ENCODE results near the gene OR2T4.

OR2T4 gene

DNA sequence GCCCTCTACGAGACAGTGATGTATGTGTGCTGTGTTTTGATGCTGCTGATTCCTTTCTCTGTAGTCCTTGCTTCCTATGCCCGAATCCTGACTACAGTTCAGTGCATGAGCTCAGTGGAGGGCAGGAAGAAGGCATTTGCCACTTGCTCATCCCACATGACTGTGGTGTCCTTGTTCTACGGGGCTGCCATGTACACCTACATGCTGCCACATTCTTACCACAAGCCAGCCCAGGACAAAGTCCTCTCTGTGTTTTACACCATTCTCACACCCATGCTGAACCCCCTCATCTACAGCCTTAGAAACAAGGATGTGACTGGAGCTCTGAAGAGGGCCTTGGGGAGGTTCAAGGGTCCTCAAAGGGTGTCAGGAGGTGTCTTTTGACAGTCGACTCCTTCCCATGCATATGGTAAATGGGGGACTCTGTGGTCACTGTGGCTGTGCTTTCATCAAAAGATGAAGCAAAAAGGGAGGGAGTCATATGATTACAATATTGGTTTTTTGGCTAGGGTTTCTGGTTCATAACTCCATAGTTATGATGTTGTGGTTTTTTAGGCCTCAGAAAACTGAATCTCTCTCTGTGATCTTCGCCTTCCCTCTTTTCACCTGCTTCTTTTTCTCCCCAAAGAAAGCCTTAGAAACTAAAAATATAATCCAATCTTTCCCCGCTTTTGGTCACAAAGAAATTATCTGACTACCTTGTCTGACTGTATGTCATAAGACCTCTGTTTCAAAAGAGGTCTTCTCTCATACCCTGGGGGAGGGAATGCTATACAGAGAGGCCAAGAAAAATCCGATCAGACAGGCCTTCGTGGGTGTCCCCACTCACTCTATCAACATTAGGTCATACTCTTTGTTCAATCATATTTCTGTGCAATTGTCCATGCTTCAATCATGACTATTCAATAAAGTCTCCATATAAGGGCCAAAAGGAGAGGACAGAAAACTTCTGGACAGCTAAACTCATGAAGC lies 45.5 kb downstream of the OR2T4 start:
- H3K4me3 Mint-ChIP-seq: no peak overlapping the region
- no peaks in the 10 kb centered on the region for H3K4me1 Mint-ChIP-seq
- no peaks in the 10 kb centered on the region for H3K27me3 Mint-ChIP-seq
- peaks cover 3% of the 10 kb centered on the region for H3K36me3 Mint-ChIP-seq
- H3K27ac Mint-ChIP-seq: no peak overlapping the region
- peaks cover 11% of the 10 kb centered on the region for H3K9me3 Mint-ChIP-seq
